GM23248 (cell line): ENCODE data around the gene DYNC1H1. TPM values are rescaled to one million over a fixed set of nuclear protein-coding genes. Genes with fewer than 3 reads are reported as not detected.
A peak's percentile ranks its signal among the peaks of the same experiment; 100 is the strongest.

Experiments
- DNase-seq: peaks from one replicate; pipeline ENCODE4 v3.0.0-alpha.2; 2015
- H2AFZ ChIP-seq: fragments of 200-600 bp; sonication (generic); 2 replicates; pipeline ENCODE4 v1.6.1; 2016; ENCODE audit warnings: antibody characterized with exemption
- H3F3A ChIP-seq: fragments of 200-600 bp; sonication (generic); 2 replicates; pipeline ENCODE4 v1.6.1; 2016; ENCODE audit warnings: mild to moderate bottlenecking, antibody characterized with exemption, mixed run types; ENCODE audit not compliant: insufficient read depth
- H3K27ac ChIP-seq: fragments of 200-600 bp; sonication (generic); 2 replicates; pipeline ENCODE4 v1.5.1; 2016; ENCODE audit warnings: mild to moderate bottlenecking
- H3K27me3 ChIP-seq: fragments of 200-600 bp; sonication (generic); replicated peaks from 2 replicates; pipeline ENCODE4 v1.6.1; 2016; ENCODE audit warnings: mild to moderate bottlenecking; ENCODE audit not compliant: insufficient read depth
- H3K36me3 ChIP-seq: fragments of 200-600 bp; sonication (generic); 2 replicates; pipeline ENCODE4 v1.6.1; 2016; ENCODE audit warnings: low read depth, mild to moderate bottlenecking
- H3K4me1 ChIP-seq: fragments of 200-600 bp; sonication (generic); 2 replicates; pipeline ENCODE4 v1.6.1; 2016; ENCODE audit warnings: mild to moderate bottlenecking; ENCODE audit not compliant: insufficient read depth
- H3K4me2 ChIP-seq: fragments of 200-600 bp; sonication (generic); one replicate; pipeline ENCODE4 v1.6.1; 2016; ENCODE audit warnings: mild to moderate bottlenecking; ENCODE audit not compliant: unreplicated experiment
- H3K4me3 ChIP-seq: fragments of 200-600 bp; sonication (generic); 2 replicates; pipeline ENCODE4 v1.5.1; 2016; ENCODE audit warnings: mild to moderate bottlenecking
- H3K79me2 ChIP-seq: fragments of 200-600 bp; sonication (generic); 2 replicates; pipeline ENCODE4 v1.6.1; 2016; ENCODE audit warnings: mild to moderate bottlenecking; ENCODE audit not compliant: insufficient read depth
- H3K9ac ChIP-seq: fragments of 200-600 bp; sonication (generic); 2 replicates; pipeline ENCODE4 v1.6.1; 2016; ENCODE audit warnings: mild to moderate bottlenecking
- H3K9me2 ChIP-seq: fragments of 200-600 bp; sonication (generic); 2 replicates; pipeline ENCODE4 v1.6.1; 2016; ENCODE audit warnings: mixed run types, mild to moderate bottlenecking, moderate library complexity; ENCODE audit not compliant: insufficient read depth
- H3K9me3 ChIP-seq: fragments of 200-600 bp; sonication (generic); one replicate; pipeline ENCODE4 v1.6.1; 2017; ENCODE audit warnings: low read depth
- H4K20me1 ChIP-seq: fragments of 200-600 bp; sonication (generic); 2 replicates; pipeline ENCODE4 v1.6.0; 2016; ENCODE audit not compliant: insufficient read depth
- EZH2 ChIP-seq: fragments of 200-600 bp; sonication (generic); IDR thresholded peaks from 2 replicates; pipeline ENCODE4 v1.6.1; 2018; ENCODE audit warnings: antibody characterized with exemption, mild to moderate bottlenecking; ENCODE audit not compliant: insufficient read depth, poor library complexity, severe bottlenecking
- EZH2phosphoT487 ChIP-seq: fragments of 200-600 bp; sonication (generic); IDR thresholded peaks from 2 replicates; pipeline ENCODE4 v1.6.1; 2018; ENCODE audit warnings: antibody characterized with exemption, moderate library complexity, mild to moderate bottlenecking, low read depth; ENCODE audit not compliant: insufficient read depth
- WGBS, 2 experiments: methylation state at CpG; one replicate each; pipeline ENCODE4 v1.1.6; 2015 to 2017; ENCODE audit warnings: low lambda C conversion rate in 2 of 2, low coverage in 1 of 2; ENCODE audit errors: missing lambda C conversion rate in 2 of 2; 5-methylcytosine and 5-hydroxymethylcytosine counted together
- in situ Hi-C: fragments of 300-500 bp; cut with MboI; formaldehyde crosslinking; loops from 2 replicates; pipeline ENCODE4 v1.15.0; 2020
- polyA plus RNA-seq: library from polyadenylated mRNA; unstranded; fragments of >200 nt; fragmentation: Nextera tagmentation; extraction: Ambion mirVana; gene quantifications from 2 replicates; pipeline ENCODE4 v1.2.1, GENCODE V29; 2016
- total RNA-seq: library from RNA; depleted of rRNA; stranded (reverse); fragments of >200 nt; shearing (Covaris generic); gene quantifications from 2 replicates; pipeline ENCODE4 v1.2.3, GENCODE V29; 2014

DYNC1H1 gene
- total and polyA plus RNA-seq, 2 experiments from 2014 or later, result 181 to 391 TPM

DNA sequence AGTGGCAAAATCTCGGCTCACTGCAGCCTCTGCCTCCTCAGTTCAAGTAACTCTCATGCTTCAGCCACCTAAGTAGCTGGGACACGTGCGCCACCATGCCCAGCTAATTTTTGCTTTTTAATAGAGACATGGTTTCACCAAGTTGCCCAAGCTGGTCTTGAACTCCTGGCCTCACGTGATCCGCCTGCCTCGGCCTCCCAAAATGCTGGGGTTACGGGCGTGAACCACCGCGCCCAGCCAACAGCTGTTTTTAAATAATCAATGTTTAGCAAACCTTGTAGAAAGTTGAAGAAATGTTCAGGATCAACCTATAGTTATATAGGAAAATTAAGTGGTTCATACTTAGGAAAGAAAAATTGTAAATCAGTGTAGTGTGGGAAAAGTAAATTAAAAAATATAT, 128.4 kb downstream of the DYNC1H1 start:
- no peaks in the 10 kb centered on the region for H3F3A ChIP-seq
- TF ChIP-seq EZH2phosphoT487, result no peak
- no peak for TF ChIP-seq EZH2
- no peaks in the 10 kb centered on the region for H3K36me3 ChIP-seq
- DNase-seq, result no peak
- H3K4me2 ChIP-seq, result no peak overlapping the region
- H3K79me2 ChIP-seq, result no peaks in the 10 kb centered on the region
- H3K4me1 ChIP-seq, result peaks cover 20% of the 10 kb centered on the region
- in situ Hi-C loops, result no loop called here
- no peak overlapping the region for H2AFZ ChIP-seq
- no peaks in the 10 kb centered on the region for H4K20me1 ChIP-seq
- no peaks in the 10 kb centered on the region for H3K9me2 ChIP-seq
- no peak overlapping the region for H3K4me3 ChIP-seq
- no peaks in the 10 kb centered on the region for H3K27me3 ChIP-seq
- no peaks in the 10 kb centered on the region for H3K9me3 ChIP-seq
- WGBS, 2 experiments, result 87 to 92% methylated on average over 10 of the region's 10 CpGs
- H3K27ac ChIP-seq, result no peak overlapping the region
- no peak overlapping the region for H3K9ac ChIP-seq

DNA sequence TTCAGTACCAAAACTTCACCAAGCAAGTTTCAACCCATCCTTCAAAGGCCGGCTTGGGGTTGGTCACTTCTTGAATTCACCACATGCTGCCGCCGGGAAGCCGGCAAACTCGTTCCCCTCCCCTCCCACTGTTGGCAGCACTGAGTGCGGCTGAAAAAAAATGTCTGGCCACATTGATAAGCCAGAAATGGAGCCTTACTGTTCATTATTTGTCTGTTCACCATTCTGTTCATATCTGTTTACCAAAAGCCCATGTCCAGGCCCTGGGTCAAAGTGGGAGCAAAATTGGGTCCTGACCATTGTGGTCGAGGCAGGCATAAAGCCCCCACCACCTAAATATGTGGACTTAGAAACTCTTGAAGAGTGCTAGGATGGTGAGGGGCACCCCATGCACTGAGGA, 129.7 kb downstream of the DYNC1H1 start:
- in situ Hi-C loops, result no loop called here
- no peak for DNase-seq
- no peaks in the 10 kb centered on the region for H4K20me1 ChIP-seq

DNA sequence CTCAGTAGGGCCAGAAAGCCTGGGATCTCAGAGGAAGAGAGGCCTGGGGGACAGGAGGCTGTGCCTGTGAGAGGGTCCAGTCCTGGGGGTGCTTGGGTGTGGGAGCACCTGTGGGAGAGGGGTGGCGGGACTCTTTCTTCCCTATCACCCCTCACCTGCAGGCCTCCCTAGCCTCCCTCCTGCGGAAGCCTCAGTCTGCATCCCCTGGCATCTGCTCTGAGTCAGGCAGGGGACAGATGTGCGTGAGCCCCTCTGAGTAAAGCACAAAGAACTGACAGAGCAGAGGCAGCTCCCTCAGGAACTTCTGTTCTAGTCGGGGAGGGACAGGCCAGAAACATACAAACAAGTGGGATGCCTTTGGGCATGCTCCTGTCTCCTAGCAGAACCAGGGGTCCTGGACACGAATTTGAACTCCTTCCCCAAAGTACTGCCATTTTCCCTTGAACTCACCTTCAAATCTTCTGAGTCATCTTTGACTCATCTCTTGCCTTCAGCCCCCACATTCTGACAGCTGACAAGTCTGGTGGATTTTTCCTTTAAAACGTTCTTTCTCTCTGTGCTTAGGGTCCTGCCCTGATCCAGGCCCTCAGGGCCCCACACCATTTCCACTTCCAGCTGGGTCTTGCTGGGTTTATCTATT, 131.0 kb downstream of the DYNC1H1 start:
- Histone ChIP-seq H3K9ac (no peak overlapping the region), H3K4me1 (peaks cover 12% of the 10 kb centered on the region), H3F3A (no peaks in the 10 kb centered on the region), H3K4me2 (no peak overlapping the region), H3K9me2 (no peaks in the 10 kb centered on the region), H3K27me3 (no peaks in the 10 kb centered on the region), H2AFZ (no peak overlapping the region), H3K36me3 (no peaks in the 10 kb centered on the region), H3K4me3 (no peak overlapping the region), H3K79me2 (no peaks in the 10 kb centered on the region), H3K9me3 (no peaks in the 10 kb centered on the region), H4K20me1 (no peaks in the 10 kb centered on the region), H3K27ac (no peak overlapping the region)
- TF ChIP-seq EZH2, result no peak
- in situ Hi-C loops, result no loop called here
- 82 to 84% methylated on average over 6 of the region's 6 CpGs for WGBS, 2 experiments
- DNase-seq, result peak; percentile 68

More for the DNA sequence above, 129.7 kb downstream of the DYNC1H1 start:
- no peaks in the 10 kb centered on the region for H3K27me3 ChIP-seq
- H3K9ac ChIP-seq, result no peak overlapping the region
- no peaks in the 10 kb centered on the region for H3K9me2 ChIP-seq
- no peak overlapping the region for H3K27ac ChIP-seq
- no peak overlapping the region for H3K4me3 ChIP-seq
- TF ChIP-seq EZH2phosphoT487 (no peak), EZH2 (no peak)
- H3K4me1 ChIP-seq, result peaks cover 12% of the 10 kb centered on the region
- H2AFZ ChIP-seq, result no peak overlapping the region
- no peaks in the 10 kb centered on the region for H3K36me3 ChIP-seq
- H3K4me2 ChIP-seq, result no peak overlapping the region
- no peaks in the 10 kb centered on the region for H3F3A ChIP-seq
- WGBS, 2 experiments, result 43 to 54% methylated on average over 7 of the region's 7 CpGs
- no peaks in the 10 kb centered on the region for H3K79me2 ChIP-seq
- no peaks in the 10 kb centered on the region for H3K9me3 ChIP-seq

DNA sequence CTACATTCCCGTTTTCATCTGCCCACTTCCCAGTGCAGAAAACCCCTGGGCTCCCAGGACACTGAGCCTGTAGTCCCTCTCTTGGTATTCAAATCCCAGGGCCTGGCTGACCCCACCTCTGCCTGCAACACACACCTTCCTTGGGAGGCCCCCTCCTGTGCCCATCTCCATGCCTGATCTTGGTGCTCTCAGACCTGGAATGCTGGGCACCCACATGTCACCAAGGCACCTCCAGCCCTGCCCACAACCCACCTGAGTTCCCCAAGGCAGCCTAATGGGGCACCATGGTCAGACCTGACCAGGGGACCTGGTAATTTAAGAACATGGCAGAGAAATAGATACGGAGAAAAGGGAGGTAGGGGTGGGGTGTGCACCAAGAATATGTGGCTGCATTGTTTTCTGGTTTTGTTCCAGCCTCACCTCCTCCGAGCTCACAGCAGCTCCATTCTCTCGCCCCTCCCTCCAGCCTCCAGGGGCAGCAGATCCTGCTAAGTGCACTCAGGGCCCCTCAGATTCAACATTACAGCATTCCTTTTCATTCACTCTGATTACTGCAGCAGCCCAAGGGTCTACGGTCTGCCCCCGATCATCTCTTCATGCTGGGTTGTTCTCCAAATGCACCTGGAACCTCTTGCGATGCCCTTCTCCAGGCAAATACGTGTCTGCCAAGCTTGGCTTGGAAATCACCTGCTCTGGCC, 131.6 kb downstream of the DYNC1H1 start:
- peaks cover 12% of the 10 kb centered on the region for H3K4me1 ChIP-seq
- WGBS, 2 experiments, result 43 to 48% methylated on average over 8 of the region's 8 CpGs
- no peak for TF ChIP-seq EZH2
- no peak for TF ChIP-seq EZH2phosphoT487
- H3K4me2 ChIP-seq, result no peak overlapping the region
- no peaks in the 10 kb centered on the region for H3F3A ChIP-seq
- H3K9me2 ChIP-seq, result no peaks in the 10 kb centered on the region
- H3K36me3 ChIP-seq, result no peaks in the 10 kb centered on the region
- H3K79me2 ChIP-seq, result no peaks in the 10 kb centered on the region
- no peaks in the 10 kb centered on the region for H3K27me3 ChIP-seq
- H3K9ac ChIP-seq, result no peak overlapping the region
- H4K20me1 ChIP-seq, result no peaks in the 10 kb centered on the region
- H3K4me3 ChIP-seq, result no peak overlapping the region
- in situ Hi-C loops, result no loop called here
- peak overlapping the region; percentile 54; the same call in 1 of the 2 replicates for H2AFZ ChIP-seq
- no peaks in the 10 kb centered on the region for H3K9me3 ChIP-seq
- no peak for DNase-seq
- H3K27ac ChIP-seq, result no peak overlapping the region
